Measurements from ENCODE around the gene WDFY4. TPM values are rescaled to one million over a fixed set of nuclear protein-coding genes. Genes with fewer than 3 reads are reported as not detected.

Gene WDFY4
- total RNA-seq, 2 donors from 2014 or later = not detected

DNA sequence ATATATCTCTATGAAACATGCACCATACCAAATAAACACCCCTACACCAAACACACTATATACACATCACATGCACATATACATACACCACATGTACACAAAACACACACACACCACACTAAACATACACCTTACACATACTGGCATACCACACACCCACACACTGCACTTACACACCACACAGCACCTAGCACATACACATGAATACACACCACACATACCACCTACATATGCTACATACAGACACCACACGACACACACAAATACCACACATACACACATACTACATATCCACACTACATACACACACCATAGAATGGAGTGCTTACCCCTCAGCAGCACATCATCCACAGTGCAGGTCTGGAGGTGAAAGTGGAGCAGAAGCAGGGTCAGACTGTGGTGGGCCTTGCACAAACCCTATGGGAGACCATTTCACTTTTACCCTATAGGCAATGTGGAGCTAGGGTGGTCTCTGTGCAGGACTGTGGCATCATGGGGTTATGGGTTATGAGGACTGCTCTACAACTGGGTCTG is 64.6 kb downstream of the WDFY4 start:
- Histone ChIP-seq H3K36me3 (ENCODE audit: control insufficient read depth, insufficient read depth, low read length) (no peaks in the 10 kb centered on the region), H3K9ac (ENCODE audit: extremely low read depth, low read length, poor library complexity, severe bottlenecking) (no peak overlapping the region)

DNA sequence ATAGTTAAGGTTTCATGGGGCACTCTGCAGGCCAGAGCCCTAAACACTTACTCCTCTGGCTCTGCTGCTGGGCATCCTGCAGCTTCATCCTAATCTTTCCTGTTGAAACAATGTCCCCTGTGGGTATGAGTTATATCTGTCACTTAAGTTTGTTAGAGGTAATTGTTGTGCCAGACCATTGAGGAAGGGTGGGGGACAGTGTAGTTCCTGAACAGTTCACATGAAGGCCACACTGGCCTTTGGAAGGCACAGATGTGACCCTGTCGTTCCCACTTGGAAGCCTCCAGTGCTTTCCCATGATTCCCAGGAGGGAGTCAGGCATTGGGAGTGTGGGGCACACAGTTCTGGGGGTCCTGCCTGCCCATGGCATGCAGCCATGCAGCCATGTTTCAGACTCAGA is 65.3 kb downstream of the WDFY4 start:
- Mint-ChIP-seq H3K27me3 (ENCODE audit: insufficient read depth) (peaks cover 3% of the 10 kb centered on the region), H3K4me3 (no peak overlapping the region), H3K9me3 (no peaks in the 10 kb centered on the region), H3K27ac (no peak overlapping the region), H3K4me1 (no peaks in the 10 kb centered on the region), H3K36me3 (ENCODE audit: low read depth) (no peaks in the 10 kb centered on the region)
- no peaks in the 10 kb centered on the region for H3K4me1 ChIP-seq (ENCODE audit: control insufficient read depth, insufficient read depth, low read length)
- 76 to 86% methylated on average over 1 of the region's 1 CpG for WGBS, 2 experiments (ENCODE audit: insufficient coverage in 1 of 2, insufficient read length in 1 of 2)
- no peaks in the 10 kb centered on the region for H3K9me3 ChIP-seq (ENCODE audit: control insufficient read depth, low read length)
- peak; percentile 19 for DNase-seq
- H3K27me3 ChIP-seq (ENCODE audit: control insufficient read depth, insufficient read depth, low read length, poor library complexity, severe bottlenecking) = no peaks in the 10 kb centered on the region
- no peaks in the 10 kb centered on the region for H3K36me3 ChIP-seq (ENCODE audit: control insufficient read depth, insufficient read depth, low read length)
- H3K27ac ChIP-seq (ENCODE audit: low read depth, low read length) = no peak overlapping the region
- no peak overlapping the region for H3K9ac ChIP-seq (ENCODE audit: extremely low read depth, low read length, poor library complexity, severe bottlenecking)
- TF ChIP-seq, protein P1, sequence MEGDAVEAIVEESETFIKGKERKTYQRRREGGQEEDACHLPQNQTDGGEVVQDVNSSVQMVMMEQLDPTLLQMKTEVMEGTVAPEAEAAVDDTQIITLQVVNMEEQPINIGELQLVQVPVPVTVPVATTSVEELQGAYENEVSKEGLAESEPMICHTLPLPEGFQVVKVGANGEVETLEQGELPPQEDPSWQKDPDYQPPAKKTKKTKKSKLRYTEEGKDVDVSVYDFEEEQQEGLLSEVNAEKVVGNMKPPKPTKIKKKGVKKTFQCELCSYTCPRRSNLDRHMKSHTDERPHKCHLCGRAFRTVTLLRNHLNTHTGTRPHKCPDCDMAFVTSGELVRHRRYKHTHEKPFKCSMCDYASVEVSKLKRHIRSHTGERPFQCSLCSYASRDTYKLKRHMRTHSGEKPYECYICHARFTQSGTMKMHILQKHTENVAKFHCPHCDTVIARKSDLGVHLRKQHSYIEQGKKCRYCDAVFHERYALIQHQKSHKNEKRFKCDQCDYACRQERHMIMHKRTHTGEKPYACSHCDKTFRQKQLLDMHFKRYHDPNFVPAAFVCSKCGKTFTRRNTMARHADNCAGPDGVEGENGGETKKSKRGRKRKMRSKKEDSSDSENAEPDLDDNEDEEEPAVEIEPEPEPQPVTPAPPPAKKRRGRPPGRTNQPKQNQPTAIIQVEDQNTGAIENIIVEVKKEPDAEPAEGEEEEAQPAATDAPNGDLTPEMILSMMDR (conservative IDR thresholded peaks at IDR 0.05) = no peak
- H3K4me3 ChIP-seq (ENCODE audit: low read length) = no peak overlapping the region

More for the DNA sequence above, 64.6 kb downstream of the WDFY4 start:
- H3K27ac ChIP-seq (ENCODE audit: low read depth, low read length) = no peak overlapping the region
- H3K9me3 Mint-ChIP-seq = no peaks in the 10 kb centered on the region
- no peak overlapping the region for H3K4me3 ChIP-seq (ENCODE audit: low read length)
- TF ChIP-seq, protein P1 (conservative IDR thresholded peaks at IDR 0.05) = no peak
- H3K27ac Mint-ChIP-seq = no peak overlapping the region
- 97% methylated on average over 1 of the region's 1 CpG; no CpG with 5 or more reads in 1 of the 2 experiments for WGBS, 2 experiments (ENCODE audit: insufficient coverage in 1 of 2, insufficient read length in 1 of 2)
- no peaks in the 10 kb centered on the region for H3K4me1 ChIP-seq (ENCODE audit: control insufficient read depth, insufficient read depth, low read length)
- H3K9me3 ChIP-seq (ENCODE audit: control insufficient read depth, low read length) = no peaks in the 10 kb centered on the region
- H3K27me3 Mint-ChIP-seq (ENCODE audit: insufficient read depth) = peaks cover 3% of the 10 kb centered on the region
- no peaks in the 10 kb centered on the region for H3K27me3 ChIP-seq (ENCODE audit: control insufficient read depth, insufficient read depth, low read length, poor library complexity, severe bottlenecking)
- H3K4me1 Mint-ChIP-seq = no peaks in the 10 kb centered on the region
- no peak overlapping the region for H3K4me3 Mint-ChIP-seq
- H3K36me3 Mint-ChIP-seq (ENCODE audit: low read depth) = no peaks in the 10 kb centered on the region
- DNase-seq = peak; percentile 5

DNA sequence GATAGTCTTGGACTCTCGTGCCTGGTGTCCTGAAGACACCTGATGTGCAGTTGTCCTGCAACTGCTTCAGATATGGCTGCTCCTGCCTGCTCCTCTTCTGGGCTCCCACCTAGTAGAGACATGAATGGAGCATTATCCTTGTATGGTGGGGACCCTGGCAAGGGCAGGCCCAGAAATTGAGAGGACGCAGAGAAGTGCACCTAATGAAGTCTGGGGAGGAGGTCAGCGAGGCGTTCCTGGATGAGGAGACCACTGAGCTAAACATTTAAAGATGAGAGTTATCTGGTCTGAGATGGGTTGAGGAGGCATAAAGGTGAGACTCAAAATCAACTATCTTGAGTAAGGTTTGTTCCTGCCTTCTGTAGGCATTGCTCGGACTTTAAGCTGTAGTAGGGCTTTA is 66.3 kb downstream of the WDFY4 start:
- no peak for DNase-seq
- no peaks in the 10 kb centered on the region for H3K9me3 Mint-ChIP-seq
- no peaks in the 10 kb centered on the region for H3K36me3 ChIP-seq (ENCODE audit: control insufficient read depth, insufficient read depth, low read length)

More for the DNA sequence above, 66.3 kb downstream of the WDFY4 start:
- no peaks in the 10 kb centered on the region for H3K27me3 ChIP-seq (ENCODE audit: control insufficient read depth, insufficient read depth, low read length, poor library complexity, severe bottlenecking)
- H3K27ac Mint-ChIP-seq = no peak overlapping the region
- TF ChIP-seq, protein P1 (conservative IDR thresholded peaks at IDR 0.05) = no peak
- no peaks in the 10 kb centered on the region for H3K9me3 ChIP-seq (ENCODE audit: control insufficient read depth, low read length)
- H3K4me3 ChIP-seq (ENCODE audit: low read length) = no peak overlapping the region
- H3K4me3 Mint-ChIP-seq = no peak overlapping the region
- H3K4me1 Mint-ChIP-seq = no peaks in the 10 kb centered on the region
- H3K36me3 Mint-ChIP-seq (ENCODE audit: low read depth) = no peaks in the 10 kb centered on the region
- 94 to 100% methylated on average over 3 to 5 of the region's 5 CpGs for WGBS, 2 experiments (ENCODE audit: insufficient coverage in 1 of 2, insufficient read length in 1 of 2)
- no peak overlapping the region for H3K9ac ChIP-seq (ENCODE audit: extremely low read depth, low read length, poor library complexity, severe bottlenecking)
- H3K27me3 Mint-ChIP-seq (ENCODE audit: insufficient read depth) = peaks cover 3% of the 10 kb centered on the region
- no peak overlapping the region for H3K27ac ChIP-seq (ENCODE audit: low read depth, low read length)
- no peaks in the 10 kb centered on the region for H3K4me1 ChIP-seq (ENCODE audit: control insufficient read depth, insufficient read depth, low read length)

Data from endodermal cell (in vitro differentiated cells).